Occipital lobe (tissue), 2 donors: Measurements from ENCODE around the gene CAMKMT. TPM values are rescaled to one million over a fixed set of nuclear protein-coding genes. Genes with fewer than 3 reads are reported as not detected.

Source experiments
- DNase-seq: peaks from one replicate; lab custom pipeline; 2025; lab: John Stamatoyannopoulos, UW
- total RNA-seq: library from RNA; depleted of rRNA; stranded (reverse); fragments of >200 nt; gene quantifications from one replicate; pipeline ENCODE4 v1.2.3, GENCODE V29; 2014

Gene CAMKMT
- 6.7 TPM for total RNA-seq

- DNase-seq, result peak; percentile 97
Observed at GRCh38 chr2:44361330-44362206, at the start of gene CAMKMT, which contains the start of gene PREPL. Gene CAMKMT (plus strand): TSS chr2:44361947. Gene PREPL (minus strand): TSS chr2:44361494. CDS start chr2:44346342, 15,152 bp downstream.

GRCh38 chr2:44314362-44314761 is 47.4 kb upstream of the CAMKMT start:
- no peak for DNase-seq

GRCh38 chr2:44315945-44316344 is 45.8 kb upstream of the CAMKMT start:
- no peak for DNase-seq

GRCh38 chr2:44320832-44321231 is 40.9 kb upstream of the CAMKMT start:
- DNase-seq, result no peak

GRCh38 chr2:44321360-44321759 is 40.4 kb upstream of the CAMKMT start:
- no peak for DNase-seq

GRCh38 chr2:44324971-44325426 is 36.7 kb upstream of the CAMKMT start:
- DNase-seq, result no peak

GRCh38 chr2:44325897-44326296 is 35.9 kb upstream of the CAMKMT start:
- no peak for DNase-seq

GRCh38 chr2:44326548-44327264 is 35.0 kb upstream of the CAMKMT start:
- no peak for DNase-seq

- no peak for DNase-seq
Observed at GRCh38 chr2:44328750-44329149, 33.0 kb upstream of the CAMKMT start.

- no peak for DNase-seq
Observed at GRCh38 chr2:44329343-44329742, 32.4 kb upstream of the CAMKMT start.

GRCh38 chr2:44330801-44331200 is 30.9 kb upstream of the CAMKMT start:
- no peak for DNase-seq

- no peak for DNase-seq
Observed at GRCh38 chr2:44333994-44334393, 27.8 kb upstream of the CAMKMT start.

- DNase-seq, result no peak
Observed at GRCh38 chr2:44335806-44336538, 25.8 kb upstream of the CAMKMT start.

- no peak for DNase-seq
Observed at GRCh38 chr2:44342854-44343253, 18.9 kb upstream of the CAMKMT start.

GRCh38 chr2:44347526-44347925 is 14.2 kb upstream of the CAMKMT start:
- DNase-seq, result no peak

- no peak for DNase-seq
Observed at GRCh38 chr2:44348400-44348799, 13.3 kb upstream of the CAMKMT start.

- DNase-seq, result no peak
Observed at GRCh38 chr2:44349506-44349905, 12.2 kb upstream of the CAMKMT start.

GRCh38 chr2:44351088-44351487 is 10.7 kb upstream of the CAMKMT start:
- no peak for DNase-seq

GRCh38 chr2:44351676-44352075 is 10.1 kb upstream of the CAMKMT start:
- DNase-seq, result no peak

GRCh38 chr2:44352510-44352909 is 9.2 kb upstream of the CAMKMT start:
- DNase-seq, result no peak

GRCh38 chr2:44354761-44355160 is 7.0 kb upstream of the CAMKMT start:
- no peak for DNase-seq

- DNase-seq, result no peak
Observed at GRCh38 chr2:44358503-44358902, 3.2 kb upstream of the CAMKMT start.
